T-helper 2 cell (primary cell): ENCODE results near the gene POU3F3.

Source experiments
- DNase-seq, 5 experiments: peaks; one replicate each; pipeline versions ENCODE4 v3.0.0 to v3.0.0-alpha.2; 2012 to 2022

The POU3F3 gene

DNA sequence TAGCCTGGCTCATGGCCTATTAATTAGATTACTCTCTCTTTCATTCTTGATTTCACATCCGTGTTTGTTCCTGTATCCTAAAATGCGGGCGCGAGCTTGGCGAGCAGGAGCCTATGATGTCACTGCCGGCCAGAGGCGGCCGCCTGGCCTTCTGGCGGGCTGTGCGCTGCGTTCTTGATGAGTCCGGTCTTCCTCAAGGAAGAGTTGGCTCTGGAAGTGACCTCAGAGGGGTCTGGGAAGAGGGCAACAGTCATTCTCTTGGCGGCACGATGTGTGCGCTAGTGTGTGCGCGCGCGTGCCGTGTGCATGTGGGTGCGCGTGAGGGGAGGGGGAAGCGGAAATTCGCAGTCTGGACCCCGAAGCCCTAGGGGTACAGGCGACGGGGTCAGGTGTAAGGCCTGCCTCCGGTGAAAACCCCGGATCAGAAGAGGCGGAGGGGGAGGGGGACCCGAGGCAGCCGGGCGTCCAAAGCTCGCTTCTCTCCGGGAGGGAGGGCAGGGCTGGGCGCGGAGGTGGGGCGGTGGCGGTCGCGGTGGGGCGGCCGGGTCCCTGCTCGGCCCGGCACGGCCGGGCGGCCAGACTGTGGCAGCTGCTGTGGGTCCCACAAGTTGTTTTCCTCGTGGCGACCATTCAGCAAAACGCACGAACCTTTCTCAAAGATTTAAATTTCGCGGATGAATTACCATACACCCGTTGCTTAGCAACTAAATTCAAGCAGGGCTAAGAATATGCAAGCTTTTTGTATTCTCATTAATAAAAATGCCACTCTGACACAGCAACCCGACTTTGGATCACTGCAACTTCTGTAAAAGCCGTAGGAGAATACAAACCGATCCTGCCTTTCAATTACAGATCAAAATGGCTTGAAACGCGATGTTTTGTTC is 8.4 kb downstream of the POU3F3 start:
- DNase-seq: no peak

GRCh38 chr2:104863146-104863467 is 9.2 kb downstream of the POU3F3 start:
- DNase-seq: no peak

DNA sequence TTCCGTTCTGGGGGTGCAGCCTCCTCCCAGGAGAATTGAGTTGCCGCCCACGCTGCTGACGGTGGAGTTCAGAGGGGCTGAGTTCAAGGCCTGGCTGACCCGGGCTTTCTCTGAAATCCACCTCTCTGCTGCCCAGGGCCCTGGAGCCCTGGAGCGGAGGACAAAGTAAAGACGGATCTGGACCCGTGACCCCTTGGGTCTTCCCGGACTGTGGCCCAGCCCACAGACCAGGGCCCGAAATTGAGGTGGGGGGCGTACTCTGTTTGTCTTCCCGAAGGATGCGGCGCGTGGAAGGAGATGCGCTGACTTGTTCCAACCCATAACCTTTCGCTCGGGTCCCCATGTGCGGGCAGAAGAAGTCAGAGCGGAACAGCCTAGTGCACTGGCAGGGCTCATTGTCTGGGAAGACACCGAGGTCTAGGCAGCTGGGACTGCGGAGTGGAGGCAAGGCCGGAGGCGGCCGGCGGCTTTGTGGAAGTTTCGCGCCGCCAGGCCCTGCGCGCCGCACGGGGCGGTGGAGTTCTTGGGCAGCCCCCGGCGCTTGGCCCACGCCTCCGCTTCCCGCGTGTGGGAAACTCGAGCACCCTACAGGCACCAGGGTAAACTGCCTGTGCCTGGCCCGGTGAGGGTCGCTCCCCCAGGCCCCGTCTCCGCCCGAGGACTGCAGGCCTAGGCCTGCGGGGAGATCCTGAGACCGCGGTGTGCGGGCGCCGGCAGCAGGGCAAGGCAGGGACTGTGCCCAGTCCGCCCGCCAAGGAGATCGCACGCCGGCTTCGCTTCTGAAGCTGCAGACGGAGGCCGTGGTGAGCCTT is 9.8 kb downstream of the POU3F3 start:
- DNase-seq: no peak

- DNase-seq: no peak
Observed at GRCh38 chr2:104864280-104865095, 10.6 kb downstream of the POU3F3 start.

- no peak for DNase-seq
Observed at GRCh38 chr2:104865096-104865470, 11.2 kb downstream of the POU3F3 start.

- no peak for DNase-seq
Observed at GRCh38 chr2:104866122-104866864, 12.4 kb downstream of the POU3F3 start.

DNA sequence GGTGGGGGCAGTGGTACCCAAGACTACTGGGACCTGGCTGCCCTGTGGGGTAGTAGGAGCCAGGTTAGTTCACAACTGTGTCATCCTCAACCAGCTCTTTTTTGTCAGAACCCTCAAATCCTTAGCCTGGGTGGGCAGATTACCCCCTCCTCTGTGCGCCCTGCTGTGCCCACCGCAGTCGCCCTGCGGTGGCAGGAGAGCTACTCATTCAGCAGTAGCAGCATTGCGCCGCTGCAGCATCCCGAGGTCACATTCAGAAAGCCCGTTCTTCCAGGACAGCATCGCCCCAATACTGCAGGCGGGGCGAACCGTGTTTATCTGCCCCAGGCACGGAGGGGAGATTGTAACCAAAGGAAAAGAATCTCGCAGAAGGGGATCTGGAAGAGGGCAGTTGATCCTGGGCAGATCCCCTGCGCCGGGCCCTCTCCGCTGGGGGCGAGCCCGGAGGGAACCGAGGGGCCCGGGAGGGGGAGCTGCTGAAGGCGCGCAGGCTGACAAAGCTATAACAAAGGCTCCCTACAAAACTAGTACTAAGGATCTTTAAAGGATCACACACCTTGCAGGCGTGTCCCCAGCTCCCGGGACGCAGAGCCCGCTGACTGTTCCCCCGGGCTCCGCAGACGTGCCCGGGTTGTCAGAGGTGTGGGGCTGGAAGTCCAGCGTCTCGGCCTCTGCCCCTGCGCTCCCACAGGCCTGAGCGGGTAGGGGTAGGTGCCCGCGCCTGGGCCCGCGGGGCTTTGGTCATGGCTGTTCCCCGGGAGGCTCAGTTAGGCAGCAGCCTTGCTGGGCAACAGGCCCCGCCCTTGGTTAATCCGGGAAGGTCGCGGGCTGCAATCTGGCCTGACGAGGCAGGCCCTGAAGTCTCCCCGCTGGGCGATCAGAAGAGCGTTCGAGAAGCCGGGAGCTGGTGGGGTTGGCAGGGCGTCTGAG is 13.2 kb downstream of the POU3F3 start:
- DNase-seq: no peak

GRCh38 chr2:104867813-104868504 is 14.0 kb downstream of the POU3F3 start:
- no peak for DNase-seq

GRCh38 chr2:104868505-104868866 is 14.6 kb downstream of the POU3F3 start:
- no peak for DNase-seq

GRCh38 chr2:104870100-104870975 is 16.4 kb downstream of the POU3F3 start:
- DNase-seq: no peak

DNA sequence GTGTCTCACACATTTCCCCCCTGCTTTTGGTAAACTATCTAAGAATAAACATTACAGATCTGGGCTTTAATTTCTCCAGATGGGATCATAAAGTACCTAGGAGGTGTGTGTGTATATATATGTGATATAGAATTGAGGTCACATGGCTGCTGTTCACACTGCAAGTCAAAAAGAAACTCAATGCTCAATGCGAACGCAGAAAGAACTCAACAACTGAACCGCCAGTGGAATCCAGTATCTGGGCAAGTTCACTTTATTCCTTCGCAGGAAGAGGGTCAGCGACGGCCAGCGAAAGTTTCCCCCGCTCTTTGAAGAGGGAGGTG is 17.7 kb downstream of the POU3F3 start:
- DNase-seq: no peak

DNA sequence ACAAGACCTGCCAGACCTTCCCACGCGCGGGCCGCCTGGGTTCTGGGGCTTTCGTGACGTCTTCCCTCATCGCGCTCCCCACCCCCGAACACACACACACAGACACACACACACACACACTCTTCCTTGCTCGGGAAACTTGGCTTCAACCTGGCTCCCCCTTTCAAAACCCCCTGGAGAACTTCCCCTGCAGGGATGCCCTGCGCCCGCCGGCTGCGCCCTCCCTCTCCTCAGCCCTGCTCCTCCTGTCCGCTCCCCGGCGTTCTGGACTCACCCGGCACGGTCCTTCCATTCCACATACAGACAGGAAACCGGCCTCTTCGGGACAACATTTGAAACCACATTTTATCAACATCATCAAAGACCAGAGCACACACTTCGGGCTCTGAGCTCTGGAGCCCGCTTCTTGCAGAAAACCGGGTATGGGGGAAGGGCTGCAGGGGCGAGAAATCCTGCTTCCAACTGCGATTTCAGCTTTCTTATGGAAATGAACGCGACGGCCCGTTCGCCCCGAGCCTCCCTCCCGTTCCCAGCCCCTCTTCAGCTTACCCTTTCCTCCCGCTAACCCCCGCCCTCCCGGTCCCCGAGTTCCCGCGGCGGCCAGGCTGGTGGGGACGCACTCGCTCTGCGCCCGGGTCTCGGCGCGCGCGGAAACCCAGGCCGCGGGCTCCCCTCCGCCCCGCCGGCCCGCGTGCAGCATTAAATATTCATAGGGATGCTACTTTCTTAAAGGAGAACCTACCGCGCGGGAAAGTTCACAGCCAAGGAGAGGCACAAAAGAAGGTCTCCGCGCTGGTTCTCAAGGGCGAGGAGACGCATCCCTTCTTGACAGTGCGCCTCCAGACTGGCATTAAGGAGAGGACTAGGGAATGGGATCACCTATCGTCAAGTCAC is 18.3 kb downstream of the POU3F3 start:
- no peak for DNase-seq

DNA sequence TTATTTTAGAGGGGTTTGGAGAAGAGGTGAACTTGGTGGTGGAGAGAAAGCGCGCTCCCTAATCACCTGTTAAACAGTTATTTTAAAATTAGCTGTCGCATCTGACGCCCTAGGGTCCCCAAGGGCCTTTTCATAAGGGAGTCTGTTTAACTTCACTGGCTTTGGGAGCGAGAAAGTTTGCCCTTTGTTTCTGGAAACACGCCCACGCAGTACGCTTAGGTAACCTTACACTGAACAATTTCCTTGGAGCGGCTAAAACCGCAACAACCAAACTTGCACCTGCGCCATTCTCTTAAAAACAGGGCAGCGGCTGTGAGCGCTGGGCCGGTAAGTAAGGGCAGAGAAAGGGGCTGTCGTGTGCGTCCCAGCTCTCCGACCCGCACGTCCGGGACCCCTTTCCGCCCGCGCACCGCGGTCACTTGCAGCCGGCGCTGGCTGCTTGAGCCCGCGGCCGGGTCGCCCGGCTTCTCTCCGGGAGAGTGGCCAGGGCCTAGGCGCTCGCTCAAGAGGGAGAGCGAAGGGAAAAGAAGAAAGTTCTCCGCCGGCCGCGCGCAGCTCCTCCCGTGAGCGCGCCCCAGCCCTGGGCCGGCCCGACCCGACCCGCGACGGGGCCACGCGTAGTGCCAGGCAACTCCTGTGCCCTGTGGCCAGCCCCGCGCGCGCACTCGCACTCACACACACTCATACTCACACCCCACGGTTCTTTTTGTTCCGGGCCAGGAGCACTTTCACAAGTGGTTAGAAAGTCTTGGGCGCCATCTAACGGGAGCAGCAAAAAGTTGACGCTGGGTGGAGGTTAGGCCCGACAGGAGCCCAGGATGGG is 19.2 kb downstream of the POU3F3 start:
- DNase-seq: peak in 1 of 5 experiments; percentile 58

DNA sequence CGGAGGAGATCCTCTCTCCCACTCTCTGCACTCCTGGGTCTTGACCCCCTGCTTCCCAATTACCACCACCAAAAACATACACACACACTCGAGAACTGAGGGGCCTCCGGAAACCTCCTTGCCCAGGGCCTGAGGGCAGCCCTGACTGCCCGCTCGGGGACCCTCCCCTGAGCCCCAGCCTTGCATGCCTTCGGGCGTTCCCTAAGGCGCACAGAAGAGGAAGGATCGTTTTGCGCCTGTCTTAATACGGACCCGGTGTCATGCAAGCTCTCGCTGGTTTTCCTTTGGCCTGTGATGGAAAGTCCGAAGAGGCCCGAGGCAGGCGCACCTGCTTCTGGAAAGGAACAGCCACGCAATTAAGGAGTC is 19.8 kb downstream of the POU3F3 start:
- no peak for DNase-seq

GRCh38 chr2:104874230-104874629 is 20.3 kb downstream of the POU3F3 start:
- no peak for DNase-seq

DNA sequence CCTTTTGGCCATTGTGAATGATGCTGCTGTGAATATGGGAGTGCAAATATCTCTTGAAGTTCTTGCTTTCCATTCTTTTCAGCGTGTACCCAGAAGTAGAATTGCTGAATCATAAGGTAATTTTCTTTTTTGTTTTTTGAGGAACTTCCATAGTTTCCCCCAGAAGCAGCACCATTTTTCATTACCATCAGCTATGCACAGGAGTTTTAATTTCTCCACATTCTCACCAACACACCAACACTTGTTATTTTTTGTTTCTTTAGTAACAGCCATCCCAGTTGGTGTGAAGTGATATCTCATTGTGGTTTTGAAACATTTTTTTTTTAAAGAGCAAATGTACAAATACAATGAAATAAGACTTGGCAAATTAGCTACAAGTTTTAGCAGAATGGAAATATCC is 21.3 kb downstream of the POU3F3 start:
- no peak for DNase-seq

DNA sequence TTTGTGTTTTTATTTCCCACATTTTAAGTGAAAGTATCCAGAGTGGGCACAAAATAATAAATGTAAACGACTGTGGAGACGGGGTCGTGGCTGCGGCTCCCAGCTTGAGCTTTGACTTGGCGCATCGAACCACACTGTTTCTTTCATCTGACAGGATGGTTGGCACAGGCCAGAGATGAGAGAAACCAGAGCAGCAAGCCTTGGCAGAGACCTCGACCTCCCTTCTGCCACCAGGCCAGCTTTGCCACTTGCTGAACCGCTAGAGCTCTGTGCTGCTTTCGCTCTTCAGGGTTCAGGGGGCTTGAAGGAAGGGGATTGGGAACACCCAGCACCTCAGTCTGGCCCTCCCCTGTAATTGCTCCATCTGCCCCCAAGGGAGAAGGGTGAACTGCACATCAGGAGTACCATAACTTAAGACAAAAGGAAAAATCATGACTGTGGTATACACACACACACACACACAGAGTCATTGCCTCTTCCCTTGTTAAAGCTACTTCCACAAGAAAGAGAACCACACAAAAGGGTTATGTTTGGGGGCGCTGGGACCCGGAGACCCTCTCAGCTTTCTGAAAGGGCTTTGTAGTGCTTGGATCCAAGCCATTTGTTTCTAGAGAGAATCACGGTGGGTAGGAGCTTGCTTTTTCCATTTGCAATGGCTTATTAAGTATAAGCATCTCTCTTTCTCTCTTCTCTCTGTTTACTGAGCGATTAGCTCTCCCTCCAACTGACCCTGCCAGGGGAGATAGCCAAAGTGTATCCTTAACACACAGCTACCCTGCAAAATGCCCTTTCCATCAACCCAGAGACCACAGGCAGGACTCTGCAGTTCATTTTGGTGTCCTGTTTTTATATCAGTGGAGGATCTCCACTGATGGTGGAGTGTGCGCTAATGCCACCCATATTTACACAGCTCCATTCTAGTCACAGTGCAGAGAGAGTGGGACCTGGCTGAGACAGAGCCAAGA is 23.0 kb downstream of the POU3F3 start:
- no peak for DNase-seq
